ENCODE measurements around the gene LMF1. TPM values are rescaled to one million over a fixed set of nuclear protein-coding genes. Genes with fewer than 3 reads are reported as not detected.
A peak's percentile ranks its signal among the peaks of the same experiment; 100 is the strongest.

Gene LMF1
- polyA plus RNA-seq, 3 donors = 5.9 to 14.7 (median 10.6) TPM

- Histone ChIP-seq H3K36me3 (replicated peaks in 1 of 2; ENCODE audit: control insufficient read depth in 1 of 2, insufficient read depth in 2 of 2, low read length in 2 of 2) (peaks cover 0 to 2% of the 10 kb centered on the region in 2 donors), H3K4me1 (ENCODE audit: control insufficient read depth in 1 of 2, insufficient read depth in 2 of 2, low read length in 2 of 2) (no peaks in the 10 kb centered on the region), H3K27me3 (ENCODE audit: control insufficient read depth in 2 of 2, insufficient read depth in 2 of 2, low read length in 2 of 2) (no peaks in the 10 kb centered on the region), H3K9me3 (replicated peaks in 1 of 2; ENCODE audit: control insufficient read depth in 1 of 2, insufficient read depth in 1 of 2, low read length in 2 of 2) (no peaks in the 10 kb centered on the region), H3K79me2 (ENCODE audit: insufficient read depth, low read length) (no peaks in the 10 kb centered on the region), H3K4me3 (replicated peaks in 1 of 3; ENCODE audit: low read depth in 2 of 3, low read length in 3 of 3) (no peak overlapping the region), H3K9ac (ENCODE audit: insufficient read depth, low read length, poor library complexity, severe bottlenecking) (no peak overlapping the region), H2AFZ (ENCODE audit: insufficient read depth, low read depth, low read length, poor library complexity, severe bottlenecking) (no peak overlapping the region), H4K20me1 (ENCODE audit: insufficient read depth, low read length) (no peaks in the 10 kb centered on the region), H3K27ac (ENCODE audit: low read depth in 1 of 2, low read length in 2 of 2) (no peak overlapping the region), H3K4me2 (replicated peaks; ENCODE audit: extremely low read depth, low read length, poor library complexity, severe bottlenecking) (no peak overlapping the region)
- TF ChIP-seq CTCF (IDR thresholded peaks at IDR 0.05) = no peak
- Mint-ChIP-seq H3K4me1 (no peaks in the 10 kb centered on the region), H3K36me3 (peaks cover 0 to 7% of the 10 kb centered on the region in 2 donors), H3K9me3 (no peaks in the 10 kb centered on the region), H3K27me3 (ENCODE audit: low read depth in 3 of 3) (peaks cover 0 to 4% (median 0%) of the 10 kb centered on the region in 3 donors), H3K4me3 (no peak overlapping the region), H3K27ac (peak overlapping the region in 2 of 7 donors; percentile 42 to 62)
- no peak for DNase-seq
- intact Hi-C loops (cut with micrococcal nuclease) = no loop called here
- WGBS (ENCODE audit: insufficient coverage) = 90% methylated on average over 16 of the region's 18 CpGs
Measured at GRCh38 chr16:893360-893759, 77.4 kb downstream of the LMF1 start.

GRCh38 chr16:892536-893255 is 78.1 kb downstream of the LMF1 start:
- peak overlapping the region in 1 of 7 donors; percentile 40 for H3K27ac Mint-ChIP-seq

More at GRCh38 chr16:892536-893255, 78.1 kb downstream of the LMF1 start:
- WGBS (ENCODE audit: insufficient coverage) = 92% methylated on average over 32 of the region's 35 CpGs
- Histone ChIP-seq H4K20me1 (ENCODE audit: insufficient read depth, low read length) (no peaks in the 10 kb centered on the region), H3K4me3 (replicated peaks in 1 of 3; ENCODE audit: low read depth in 2 of 3, low read length in 3 of 3) (no peak overlapping the region), H3K36me3 (replicated peaks in 1 of 2; ENCODE audit: control insufficient read depth in 1 of 2, insufficient read depth in 2 of 2, low read length in 2 of 2) (peaks cover 0 to 2% of the 10 kb centered on the region in 2 donors), H2AFZ (ENCODE audit: insufficient read depth, low read depth, low read length, poor library complexity, severe bottlenecking) (no peak overlapping the region), H3K4me2 (replicated peaks; ENCODE audit: extremely low read depth, low read length, poor library complexity, severe bottlenecking) (no peak overlapping the region), H3K9me3 (replicated peaks in 1 of 2; ENCODE audit: control insufficient read depth in 1 of 2, insufficient read depth in 1 of 2, low read length in 2 of 2) (no peaks in the 10 kb centered on the region), H3K4me1 (ENCODE audit: control insufficient read depth in 1 of 2, insufficient read depth in 2 of 2, low read length in 2 of 2) (no peaks in the 10 kb centered on the region), H3K79me2 (ENCODE audit: insufficient read depth, low read length) (no peaks in the 10 kb centered on the region), H3K27ac (ENCODE audit: low read depth in 1 of 2, low read length in 2 of 2) (no peak overlapping the region), H3K9ac (ENCODE audit: insufficient read depth, low read length, poor library complexity, severe bottlenecking) (no peak overlapping the region), H3K27me3 (ENCODE audit: control insufficient read depth in 2 of 2, insufficient read depth in 2 of 2, low read length in 2 of 2) (no peaks in the 10 kb centered on the region)
- DNase-seq = no peak
- H3K36me3 Mint-ChIP-seq = peaks cover 0 to 7% of the 10 kb centered on the region in 2 donors
- no peaks in the 10 kb centered on the region for H3K4me1 Mint-ChIP-seq
- peaks cover 0 to 5% (median 0%) of the 10 kb centered on the region in 3 donors for H3K27me3 Mint-ChIP-seq (ENCODE audit: low read depth in 3 of 3)
- TF ChIP-seq CTCF (IDR thresholded peaks at IDR 0.05) = no peak
- no peaks in the 10 kb centered on the region for H3K9me3 Mint-ChIP-seq
- intact Hi-C loops (cut with micrococcal nuclease) = no loop called here
- no peak overlapping the region for H3K4me3 Mint-ChIP-seq

All from CD14-positive monocyte (primary cell).